GM18505 (cell line): Measurements from ENCODE around the gene ISX.

Source experiments
- ATAC-seq: cut with Tn5 transposase; IDR thresholded peaks from one replicate; pipeline ENCODE4 v1.9.1; 2021; ENCODE audit not compliant: unreplicated experiment
- POLR2A ChIP-seq: IDR thresholded peaks from 4 replicates; pipeline ENCODE4 v1.6.1; 2011; ENCODE audit warnings: borderline replicate concordance; ENCODE audit not compliant: insufficient read depth, insufficient read length; ENCODE audit errors: extremely low read depth

ISX gene

DNA sequence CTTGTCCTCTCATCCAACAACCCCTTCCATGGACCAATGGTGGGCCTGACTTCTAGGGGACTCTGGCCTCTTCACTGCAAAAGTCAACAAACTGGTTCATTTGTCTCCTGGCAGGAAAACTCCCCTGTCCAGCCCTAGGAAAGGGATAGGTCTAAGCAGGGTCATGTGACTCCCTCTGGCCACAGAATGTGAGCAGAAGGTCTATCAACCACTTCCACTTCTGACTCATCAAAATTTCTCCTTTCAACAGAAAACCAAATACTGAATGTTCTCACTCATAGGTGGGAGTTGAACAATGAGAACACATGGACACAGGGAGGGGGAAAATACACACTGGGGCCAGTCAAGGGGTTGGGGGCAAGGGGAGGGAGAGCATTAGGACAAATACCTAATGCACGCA lies 1.3 kb upstream of the ISX start:
- ATAC-seq = no peak

DNA sequence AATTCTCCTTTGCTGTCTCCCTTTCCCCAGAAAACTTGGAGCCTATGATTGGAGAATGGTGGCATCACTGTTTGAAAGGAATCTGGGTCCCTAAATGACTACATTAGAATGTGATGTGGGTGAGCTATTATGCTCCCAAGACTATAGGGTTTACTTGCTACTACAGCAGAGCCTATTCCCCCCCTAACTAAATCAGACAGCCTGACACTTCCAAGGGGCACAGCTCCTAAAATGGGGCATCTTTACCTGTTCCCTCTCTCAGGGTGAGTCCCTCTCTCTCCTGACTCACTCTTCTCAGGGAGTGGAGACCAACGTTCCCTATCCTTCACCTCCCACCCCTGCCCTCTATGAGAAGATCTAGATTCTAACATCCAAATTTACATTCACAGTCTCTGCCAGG lies 775 bp upstream of the ISX start:
- no peak for ATAC-seq
- no peak for TF ChIP-seq POLR2A

More for the DNA sequence above, 1.3 kb upstream of the ISX start:
- TF ChIP-seq POLR2A = no peak

DNA sequence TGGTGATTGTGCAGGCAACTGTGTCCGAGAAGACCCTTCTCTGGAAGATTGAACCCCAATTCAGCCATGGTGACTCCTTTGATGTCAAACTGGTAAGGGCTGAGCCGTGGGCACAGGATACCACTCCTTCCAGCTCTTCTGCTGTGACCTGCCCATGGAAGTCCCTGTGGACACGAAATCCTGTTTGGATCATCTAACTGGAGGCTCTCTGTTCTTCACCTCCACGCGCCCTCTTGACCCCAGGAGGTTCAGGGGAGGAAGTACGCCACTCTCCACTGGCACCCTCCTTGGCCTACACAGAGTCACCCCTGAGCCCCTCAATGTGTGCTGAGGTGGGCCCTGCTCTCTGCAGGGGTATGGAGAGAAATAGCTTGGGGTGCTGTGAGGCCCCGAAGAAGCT lies 810 bp downstream of the ISX start:
- TF ChIP-seq POLR2A = no peak
- no peak for ATAC-seq

DNA sequence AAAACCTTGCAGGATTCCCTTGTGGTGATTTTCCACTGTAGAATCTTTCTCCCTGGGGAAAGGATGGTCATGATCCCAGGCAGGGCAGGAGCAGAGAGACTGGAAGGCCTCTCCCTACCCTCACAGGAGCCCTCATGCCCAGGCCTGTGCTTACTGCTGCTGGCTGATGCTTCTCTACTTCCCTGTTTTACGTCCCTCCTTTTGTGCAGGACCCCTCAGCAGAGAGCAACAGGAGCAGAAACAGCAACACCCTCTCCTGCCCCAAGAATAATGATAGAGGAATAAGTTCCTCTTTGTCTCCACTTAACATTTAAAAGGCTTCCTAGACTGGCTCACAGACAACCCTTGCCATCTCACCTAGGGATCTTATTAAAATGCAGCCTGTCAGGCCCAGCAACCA lies 3.6 kb downstream of the ISX start:
- TF ChIP-seq POLR2A = no peak
- ATAC-seq = no peak

DNA sequence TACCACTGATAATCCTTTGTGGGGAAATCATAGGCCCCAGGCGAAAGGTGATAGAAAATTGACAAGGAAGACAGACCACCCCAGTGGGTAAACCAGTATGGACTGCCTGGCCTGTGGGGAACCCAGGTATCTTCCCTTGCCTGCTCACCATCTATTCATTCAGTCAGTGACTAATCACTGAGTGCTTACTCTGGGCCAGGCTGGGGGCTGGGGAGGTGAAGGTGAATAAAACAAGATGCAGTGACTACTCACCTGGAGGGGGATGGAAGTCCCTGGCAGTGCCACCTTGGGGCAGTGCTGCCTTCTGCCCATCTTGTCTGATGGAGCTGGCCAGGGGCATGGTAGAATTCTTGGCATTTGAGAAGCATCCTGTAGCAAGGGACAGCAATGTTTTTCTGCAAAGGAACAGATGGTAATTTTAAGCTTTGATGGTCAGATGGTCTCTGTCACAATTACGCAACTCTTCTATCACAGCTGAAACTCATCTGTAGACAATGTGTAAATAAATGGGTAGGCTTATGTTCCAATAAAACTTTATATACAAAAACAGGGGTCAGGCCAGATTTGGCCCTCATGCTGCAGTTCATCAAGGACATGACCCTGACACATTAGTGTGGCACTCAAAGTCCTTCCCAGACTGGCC lies 4.6 kb downstream of the ISX start:
- no peak for ATAC-seq
- no peak for TF ChIP-seq POLR2A

DNA sequence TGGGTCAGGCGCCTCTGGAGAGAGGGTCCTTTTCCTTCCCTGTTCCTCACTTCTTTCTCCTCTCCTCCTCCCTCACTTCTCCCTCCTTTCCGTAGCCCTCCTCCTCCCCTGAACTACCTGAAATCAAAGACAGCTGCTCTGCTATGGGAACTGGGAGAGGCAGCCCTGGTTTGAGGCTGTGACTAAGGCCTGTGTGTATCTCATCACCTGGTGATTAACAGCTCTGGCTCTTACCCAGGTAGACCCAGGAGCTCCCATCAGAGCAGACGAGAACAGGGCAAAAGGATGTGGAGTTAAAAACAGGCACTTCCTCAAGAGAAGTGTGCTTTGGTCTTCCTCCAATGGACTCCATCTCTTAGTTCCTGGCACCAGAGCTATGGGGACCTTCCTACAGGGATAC lies 5.8 kb downstream of the ISX start:
- no peak for TF ChIP-seq POLR2A
- ATAC-seq = no peak

DNA sequence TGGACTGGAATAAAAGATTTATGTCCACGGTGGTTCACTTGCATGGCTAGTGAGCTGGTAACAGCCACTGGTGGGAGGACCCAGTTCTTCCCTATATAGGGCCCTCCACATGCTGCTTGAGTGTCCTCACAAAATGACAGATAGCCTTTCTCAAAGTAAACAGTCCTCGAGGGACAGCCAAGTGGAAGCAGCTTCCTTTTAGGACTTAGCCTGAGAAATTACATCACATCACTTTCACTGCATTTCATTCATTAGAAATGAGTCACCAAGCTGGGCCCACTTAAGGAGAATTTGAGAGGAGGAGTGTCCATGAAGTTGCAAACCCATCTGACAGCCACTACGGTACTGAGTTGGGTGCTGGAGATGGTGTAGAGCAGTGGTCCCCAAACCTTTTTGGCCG lies 7.0 kb downstream of the ISX start:
- TF ChIP-seq POLR2A = no peak
- ATAC-seq = no peak

DNA sequence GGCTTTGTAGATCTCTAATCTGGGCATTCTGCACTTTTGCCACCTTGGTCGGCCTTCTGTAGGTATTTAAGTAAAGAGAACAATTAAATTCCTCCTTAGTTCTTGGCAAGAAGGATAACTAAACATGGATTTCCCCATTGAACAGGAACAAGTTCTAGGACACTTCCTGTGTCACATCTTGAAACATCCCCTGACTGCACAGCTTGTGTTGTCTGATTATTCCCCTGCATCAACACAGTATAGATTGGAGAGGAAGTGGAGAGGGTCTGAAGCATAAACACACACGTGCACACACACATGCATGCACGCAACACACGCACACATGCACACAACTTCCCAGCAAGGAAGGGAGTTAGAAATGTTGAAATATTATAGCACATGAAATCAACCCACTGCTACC lies 8.6 kb downstream of the ISX start:
- ATAC-seq = no peak
- TF ChIP-seq POLR2A = no peak

DNA sequence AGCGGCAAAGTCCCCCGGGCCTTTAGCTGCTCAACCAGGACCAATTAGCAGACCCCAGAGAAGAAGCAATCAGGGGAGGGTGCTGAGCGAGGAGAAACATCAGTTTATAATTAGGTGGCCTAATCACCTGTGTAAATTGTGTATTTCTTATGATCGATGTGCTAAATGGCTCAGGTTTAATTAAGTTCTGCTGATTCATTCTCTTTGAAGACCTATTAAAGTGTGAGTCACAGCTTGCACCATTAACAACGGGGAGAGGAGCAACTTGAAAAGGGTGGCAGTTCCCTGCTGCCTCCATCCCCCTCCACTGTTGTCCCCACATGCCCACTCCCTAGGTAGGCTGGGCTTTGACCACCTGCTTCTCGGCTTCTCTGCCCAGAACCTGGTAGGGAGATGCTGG lies 10.7 kb downstream of the ISX start:
- TF ChIP-seq POLR2A = no peak
- no peak for ATAC-seq

DNA sequence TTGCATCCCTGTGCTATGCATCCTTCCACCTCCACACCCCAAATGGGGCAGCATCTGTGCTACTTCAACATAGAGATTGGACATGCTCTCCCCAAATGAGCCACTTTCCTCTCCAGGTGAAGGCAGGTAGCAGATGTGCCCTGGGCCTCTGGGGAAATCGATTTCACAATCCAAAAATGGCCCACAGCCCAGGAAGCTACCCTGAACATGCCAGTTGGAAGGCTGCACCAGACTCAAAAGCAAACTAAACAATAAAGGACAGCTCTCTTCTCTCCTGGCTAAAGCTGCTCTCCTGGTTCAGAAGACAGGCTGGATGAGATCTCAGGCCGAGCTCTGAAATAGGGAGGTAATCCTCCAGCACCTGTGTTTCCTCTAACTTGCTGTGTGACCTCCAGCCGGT lies 19.7 kb downstream of the ISX start:
- no peak for ATAC-seq
- TF ChIP-seq POLR2A = no peak

DNA sequence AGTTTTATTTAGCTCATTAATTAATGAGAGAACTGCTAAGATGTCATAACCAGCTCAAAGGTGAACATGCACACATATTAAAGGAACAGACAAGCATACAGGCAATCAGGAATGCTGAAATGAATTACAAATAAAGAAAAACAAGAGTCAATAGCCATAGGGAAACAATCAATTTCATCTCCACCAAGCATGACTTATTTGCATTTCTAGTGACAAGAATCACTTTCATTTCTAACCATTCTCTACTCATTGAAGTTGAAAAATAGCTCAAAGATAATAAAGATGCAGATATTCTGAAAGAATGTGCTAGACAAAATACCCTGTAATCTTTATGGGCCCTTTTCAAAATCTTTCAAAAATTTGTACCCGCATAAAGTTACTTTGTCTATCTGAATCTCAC lies 23.2 kb downstream of the ISX start:
- no peak for TF ChIP-seq POLR2A
- ATAC-seq = no peak

DNA sequence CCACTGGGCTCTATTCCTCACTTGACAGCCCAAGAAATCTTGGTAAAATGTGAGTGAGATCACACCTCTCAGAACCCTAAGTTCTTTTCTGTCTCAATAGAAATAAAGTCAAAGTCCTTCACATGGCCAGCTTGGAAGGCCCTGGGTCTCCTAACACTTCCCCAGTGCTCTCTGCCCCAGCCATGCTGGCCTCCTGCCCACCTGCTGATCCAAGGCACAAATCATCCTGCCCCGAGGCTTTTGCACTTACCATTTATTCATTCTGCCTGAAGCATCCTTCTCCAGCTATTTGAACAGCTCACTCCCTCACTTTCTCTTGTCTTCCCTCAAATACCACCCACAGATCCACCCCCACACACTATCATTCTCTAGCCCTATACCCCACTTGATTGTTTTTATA lies 26.4 kb downstream of the ISX start:
- ATAC-seq = no peak
- no peak for TF ChIP-seq POLR2A

DNA sequence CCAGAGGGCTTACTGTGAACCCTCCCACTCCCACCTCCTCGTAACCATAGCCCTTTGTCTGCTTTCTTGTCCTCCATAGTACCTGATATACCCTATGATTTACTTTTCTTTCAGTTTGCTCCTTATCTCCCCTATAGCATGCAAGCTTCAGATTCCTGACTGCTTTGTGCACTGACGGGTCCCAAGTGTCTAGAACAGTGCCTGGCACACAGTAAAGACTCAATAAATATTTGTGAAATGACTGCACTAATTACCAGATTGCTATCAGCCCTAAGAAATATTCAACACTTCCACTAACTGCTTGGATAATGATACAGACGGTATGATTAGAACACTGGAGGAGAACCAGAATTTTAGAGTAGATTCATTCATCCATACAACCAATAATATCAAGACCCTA lies 33.0 kb downstream of the ISX start:
- ATAC-seq = no peak
- TF ChIP-seq POLR2A = no peak

DNA sequence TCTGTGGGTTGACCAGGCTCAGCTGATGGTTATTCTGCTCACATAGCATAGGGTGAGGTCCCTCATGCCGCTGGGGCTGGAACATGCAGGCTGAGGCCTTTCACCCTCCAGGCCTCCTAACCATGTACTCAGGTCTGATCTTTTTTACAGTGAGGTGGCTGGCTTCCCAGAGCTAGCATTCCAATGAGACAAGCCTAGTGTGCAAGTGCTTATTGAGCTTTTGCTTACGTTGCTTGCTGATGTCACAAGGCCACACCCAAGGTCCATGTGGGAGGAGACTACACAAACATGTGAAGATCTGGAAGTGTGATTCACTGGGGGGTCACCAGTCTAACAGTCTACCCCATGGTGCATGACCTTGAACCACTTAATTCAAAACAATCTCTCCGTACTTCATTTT lies 33.9 kb downstream of the ISX start:
- TF ChIP-seq POLR2A = no peak
- no peak for ATAC-seq

DNA sequence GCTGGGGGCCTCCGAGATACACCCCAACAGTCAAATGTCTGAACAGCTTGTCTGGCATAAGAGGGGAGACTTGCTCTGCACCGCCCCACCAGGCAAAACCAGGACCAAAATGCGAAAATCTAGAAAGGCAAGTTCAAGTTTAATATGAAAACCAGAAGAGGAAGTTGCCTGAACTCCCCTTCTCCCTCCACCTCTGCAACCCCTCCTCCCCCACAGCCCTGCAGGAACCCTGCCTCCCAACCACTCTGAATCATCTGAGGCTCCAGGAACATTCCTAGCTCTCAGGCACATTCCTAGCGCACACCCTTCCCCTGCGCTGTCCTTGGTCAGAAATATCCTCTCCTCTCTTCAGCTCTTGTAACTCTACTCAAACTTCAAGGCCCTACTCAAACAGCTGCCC lies 36.7 kb downstream of the ISX start:
- no peak for TF ChIP-seq POLR2A
- ATAC-seq = no peak
